ENCODE measurements around the gene ACOT9.

DNA sequence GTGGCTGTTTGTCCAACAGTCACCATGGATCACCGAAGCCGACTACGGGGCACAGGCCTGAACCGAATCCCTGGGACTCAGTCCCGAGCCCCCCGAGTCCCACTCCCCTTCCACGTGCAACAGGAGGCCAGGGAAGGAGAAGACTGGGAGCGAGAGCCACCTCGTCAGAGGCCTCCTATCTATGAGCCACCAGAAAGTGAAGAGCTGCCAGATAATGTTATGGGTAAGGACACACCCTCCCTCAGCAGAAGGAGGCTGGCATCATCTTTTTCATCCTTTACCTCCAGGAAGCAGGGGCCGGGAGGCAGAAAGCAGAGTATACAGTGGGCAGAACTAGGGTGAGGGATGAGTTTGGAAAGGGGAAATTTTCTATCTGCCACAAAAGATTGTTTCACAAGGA is 78.6 kb downstream of the ACOT9 start:
- TF ChIP-seq POLR2A (IDR thresholded peaks at IDR 0.05): no peak
- TF ChIP-seq, protein P1, sequence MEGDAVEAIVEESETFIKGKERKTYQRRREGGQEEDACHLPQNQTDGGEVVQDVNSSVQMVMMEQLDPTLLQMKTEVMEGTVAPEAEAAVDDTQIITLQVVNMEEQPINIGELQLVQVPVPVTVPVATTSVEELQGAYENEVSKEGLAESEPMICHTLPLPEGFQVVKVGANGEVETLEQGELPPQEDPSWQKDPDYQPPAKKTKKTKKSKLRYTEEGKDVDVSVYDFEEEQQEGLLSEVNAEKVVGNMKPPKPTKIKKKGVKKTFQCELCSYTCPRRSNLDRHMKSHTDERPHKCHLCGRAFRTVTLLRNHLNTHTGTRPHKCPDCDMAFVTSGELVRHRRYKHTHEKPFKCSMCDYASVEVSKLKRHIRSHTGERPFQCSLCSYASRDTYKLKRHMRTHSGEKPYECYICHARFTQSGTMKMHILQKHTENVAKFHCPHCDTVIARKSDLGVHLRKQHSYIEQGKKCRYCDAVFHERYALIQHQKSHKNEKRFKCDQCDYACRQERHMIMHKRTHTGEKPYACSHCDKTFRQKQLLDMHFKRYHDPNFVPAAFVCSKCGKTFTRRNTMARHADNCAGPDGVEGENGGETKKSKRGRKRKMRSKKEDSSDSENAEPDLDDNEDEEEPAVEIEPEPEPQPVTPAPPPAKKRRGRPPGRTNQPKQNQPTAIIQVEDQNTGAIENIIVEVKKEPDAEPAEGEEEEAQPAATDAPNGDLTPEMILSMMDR (IDR thresholded peaks at IDR 0.05): no peak

Data from sigmoid colon (tissue), 3 donors.